AG09319 (cell line): ENCODE results near the gene TUBA4B.
A peak's percentile ranks its signal among the peaks of the same experiment; 100 is the strongest.

ENCODE experiments used
- DNase-seq: peaks from one replicate; pipeline ENCODE4 v3.0.0-alpha.2; 2010; ENCODE audit warnings: low read depth; ENCODE audit errors: extremely low read depth
- TF ChIP-seq, protein P1 (sequence below): IDR thresholded peaks from 2 replicates; pipeline ENCODE4 v1.5.1; 2011; ENCODE audit warnings: low read depth, mild to moderate bottlenecking, inconsistent platforms, low read length, moderate library complexity

TUBA4B gene

DNA sequence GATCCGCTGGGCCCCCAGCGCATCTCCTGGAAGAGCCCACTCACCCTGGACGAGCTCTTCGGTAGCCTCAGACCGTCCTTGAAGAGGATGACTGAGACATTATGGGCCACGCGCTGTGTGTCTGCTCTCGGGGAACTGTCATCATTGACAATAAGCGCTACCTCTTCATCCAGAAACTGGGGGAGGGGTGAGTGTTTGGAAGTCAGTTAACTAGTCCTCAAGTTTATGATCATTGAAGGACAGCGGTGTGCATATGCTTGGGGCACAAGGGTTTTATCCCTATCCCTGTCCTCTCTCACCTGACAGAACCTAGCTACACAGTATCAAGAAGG lies 7.2 kb upstream of the TUBA4B start:
- TF ChIP-seq, protein P1, sequence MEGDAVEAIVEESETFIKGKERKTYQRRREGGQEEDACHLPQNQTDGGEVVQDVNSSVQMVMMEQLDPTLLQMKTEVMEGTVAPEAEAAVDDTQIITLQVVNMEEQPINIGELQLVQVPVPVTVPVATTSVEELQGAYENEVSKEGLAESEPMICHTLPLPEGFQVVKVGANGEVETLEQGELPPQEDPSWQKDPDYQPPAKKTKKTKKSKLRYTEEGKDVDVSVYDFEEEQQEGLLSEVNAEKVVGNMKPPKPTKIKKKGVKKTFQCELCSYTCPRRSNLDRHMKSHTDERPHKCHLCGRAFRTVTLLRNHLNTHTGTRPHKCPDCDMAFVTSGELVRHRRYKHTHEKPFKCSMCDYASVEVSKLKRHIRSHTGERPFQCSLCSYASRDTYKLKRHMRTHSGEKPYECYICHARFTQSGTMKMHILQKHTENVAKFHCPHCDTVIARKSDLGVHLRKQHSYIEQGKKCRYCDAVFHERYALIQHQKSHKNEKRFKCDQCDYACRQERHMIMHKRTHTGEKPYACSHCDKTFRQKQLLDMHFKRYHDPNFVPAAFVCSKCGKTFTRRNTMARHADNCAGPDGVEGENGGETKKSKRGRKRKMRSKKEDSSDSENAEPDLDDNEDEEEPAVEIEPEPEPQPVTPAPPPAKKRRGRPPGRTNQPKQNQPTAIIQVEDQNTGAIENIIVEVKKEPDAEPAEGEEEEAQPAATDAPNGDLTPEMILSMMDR = no peak
- DNase-seq = no peak

DNA sequence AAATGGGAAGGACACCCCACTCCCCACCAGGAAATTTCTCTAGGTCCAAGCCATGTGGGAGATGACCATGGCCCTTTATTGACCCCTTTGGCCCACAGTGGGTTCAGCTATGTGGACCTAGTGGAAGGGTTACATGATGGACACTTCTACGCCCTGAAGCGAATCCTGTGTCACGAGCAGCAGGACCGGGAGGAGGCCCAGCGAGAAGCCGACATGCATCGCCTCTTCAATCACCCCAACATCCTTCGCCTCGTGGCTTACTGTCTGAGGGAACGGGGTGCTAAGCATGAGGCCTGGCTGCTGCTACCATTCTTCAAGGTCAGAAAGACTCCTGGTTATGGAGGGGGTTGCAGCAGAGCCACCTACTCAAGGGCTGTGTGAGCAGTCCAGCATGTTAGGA lies 6.5 kb upstream of the TUBA4B start:
- DNase-seq = no peak
- TF ChIP-seq, protein P1 = no peak

DNA sequence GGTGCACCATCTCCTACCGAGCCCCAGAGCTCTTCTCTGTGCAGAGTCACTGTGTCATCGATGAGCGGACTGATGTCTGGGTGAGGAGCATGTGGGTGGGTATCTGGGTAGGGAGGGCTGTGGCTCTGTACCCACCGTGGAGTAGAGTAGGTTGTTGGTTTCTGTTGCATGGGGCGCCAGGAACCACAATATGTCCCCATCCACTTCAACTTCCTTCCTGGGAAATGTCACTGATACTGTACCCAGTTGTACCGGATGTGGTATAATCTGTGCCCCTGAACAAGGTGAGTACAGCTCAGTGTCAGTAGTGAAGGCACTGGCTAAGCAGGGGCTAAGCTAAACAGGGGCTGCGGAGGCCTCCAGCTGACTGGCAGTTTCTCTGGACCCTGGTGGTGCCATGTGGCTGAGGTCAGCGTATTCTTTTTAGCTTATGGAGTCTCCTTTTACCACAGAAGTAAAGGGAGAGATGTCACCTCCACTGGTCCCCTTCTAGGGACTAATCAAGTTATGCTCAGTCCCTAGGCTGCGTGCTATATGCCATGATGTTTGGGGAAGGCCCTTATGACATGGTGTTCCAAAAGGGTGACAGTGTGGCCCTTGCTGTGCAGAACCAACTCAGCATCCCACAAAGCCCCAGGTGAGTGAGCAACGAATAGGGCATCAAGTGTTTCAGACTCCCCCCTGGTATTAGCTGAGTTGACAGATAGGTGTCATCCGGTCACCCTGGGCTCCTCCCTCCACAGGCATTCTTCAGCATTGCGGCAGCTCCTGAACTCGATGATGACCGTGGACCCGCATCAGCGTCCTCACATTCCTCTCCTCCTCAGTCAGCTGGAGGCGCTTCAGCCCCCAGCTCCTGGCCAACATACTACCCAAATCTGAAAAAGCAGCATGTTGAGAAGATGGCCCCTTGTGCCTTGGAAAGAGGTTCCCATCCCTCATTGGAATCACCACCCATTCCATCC lies 5.1 kb upstream of the TUBA4B start:
- TF ChIP-seq, protein P1 = no peak
- DNase-seq = no peak

DNA sequence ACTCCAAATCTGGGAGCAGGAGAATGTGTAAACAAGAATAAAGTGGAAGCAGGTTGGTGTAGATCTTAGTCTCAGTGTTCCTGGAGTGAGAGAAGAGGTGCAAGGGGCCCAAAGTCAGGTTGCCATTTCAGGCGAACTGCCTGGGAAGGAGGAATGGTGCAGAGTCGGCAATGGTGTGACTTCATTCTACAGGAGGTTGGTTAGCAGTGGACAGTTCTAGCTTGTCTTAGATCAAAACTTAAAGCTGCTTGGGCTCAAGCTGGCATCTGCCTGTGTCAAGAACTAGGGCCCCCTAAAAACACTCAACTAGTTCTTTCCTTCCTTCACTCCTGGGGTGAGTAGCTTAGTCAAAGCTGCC lies 4.2 kb upstream of the TUBA4B start:
- DNase-seq = no peak
- TF ChIP-seq, protein P1 = no peak

DNA sequence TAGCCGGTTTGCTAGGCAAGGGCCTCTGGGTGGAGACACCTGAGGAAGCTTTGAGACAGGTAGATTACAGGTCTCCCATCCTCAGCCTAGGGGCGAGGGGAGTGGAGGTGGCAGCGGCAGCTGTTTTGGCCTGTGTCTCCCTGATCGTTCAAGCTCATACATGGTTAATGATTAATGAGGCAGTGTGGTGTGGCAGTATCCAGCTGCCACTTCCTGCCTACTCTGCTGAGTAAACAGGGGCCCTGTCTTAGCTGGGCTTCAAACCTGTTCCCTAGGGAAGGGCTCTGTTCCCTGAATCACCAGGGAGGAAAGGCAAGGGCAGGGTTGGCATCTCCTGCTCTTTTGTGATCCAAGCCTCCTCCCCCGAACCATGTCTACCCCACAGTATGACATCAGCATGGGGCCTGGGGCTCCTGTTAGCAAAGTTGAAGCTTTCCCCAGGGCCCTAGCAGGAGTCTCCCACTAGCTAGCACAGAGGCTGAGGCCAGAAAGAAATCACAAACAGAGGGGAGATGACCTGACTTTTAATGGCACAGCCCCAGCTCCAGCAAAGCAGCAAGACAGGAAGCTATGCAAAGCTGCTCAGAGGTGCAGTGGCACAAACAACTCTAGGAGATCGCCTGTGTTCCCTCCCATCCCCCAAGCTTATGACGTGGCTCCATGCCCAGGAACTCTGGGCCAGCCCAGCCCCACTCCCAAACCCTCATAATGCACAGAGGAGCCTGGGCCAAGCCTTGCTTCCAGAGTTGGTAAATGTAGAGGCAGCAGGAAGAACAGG lies 3.7 kb upstream of the TUBA4B start:
- TF ChIP-seq, protein P1 = no peak
- peak; percentile 52 for DNase-seq

DNA sequence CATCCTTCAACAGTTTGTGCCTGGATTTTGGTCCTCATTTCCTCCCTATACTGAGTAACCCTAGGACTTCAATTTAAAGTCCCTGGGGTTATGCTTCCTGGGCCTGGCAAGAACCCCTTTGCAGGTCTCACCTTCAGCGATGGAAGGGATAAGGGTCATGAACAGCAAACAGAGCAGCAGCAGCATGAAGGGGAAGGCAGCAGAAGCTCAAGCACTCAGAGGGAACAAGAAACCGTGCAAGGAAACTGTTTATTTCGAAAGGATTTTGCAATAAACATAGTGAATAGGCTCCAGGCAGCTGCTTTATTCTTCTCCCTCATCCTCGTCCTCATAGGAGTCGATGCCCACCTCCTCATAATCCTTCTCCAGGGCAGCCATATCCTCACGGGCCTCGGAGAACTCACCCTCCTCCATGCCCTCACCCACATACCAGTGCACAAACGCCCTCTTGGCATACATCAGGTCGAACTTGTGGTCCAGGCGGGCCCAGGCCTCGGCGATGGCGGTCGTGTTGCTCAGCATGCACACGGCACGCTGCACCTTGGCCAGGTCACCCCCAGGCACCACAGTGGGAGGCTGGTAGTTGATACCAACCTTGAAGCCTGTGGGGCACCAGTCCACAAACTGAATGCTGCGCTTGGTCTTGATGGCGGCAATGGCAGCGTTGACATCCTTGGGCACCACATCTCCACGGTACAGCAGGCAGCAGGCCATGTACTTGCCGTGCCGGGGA lies 2.8 kb upstream of the TUBA4B start:
- TF ChIP-seq, protein P1 = no peak
- no peak for DNase-seq
